ENCODE results near the gene SAMD4A.

Gene SAMD4A

DNA sequence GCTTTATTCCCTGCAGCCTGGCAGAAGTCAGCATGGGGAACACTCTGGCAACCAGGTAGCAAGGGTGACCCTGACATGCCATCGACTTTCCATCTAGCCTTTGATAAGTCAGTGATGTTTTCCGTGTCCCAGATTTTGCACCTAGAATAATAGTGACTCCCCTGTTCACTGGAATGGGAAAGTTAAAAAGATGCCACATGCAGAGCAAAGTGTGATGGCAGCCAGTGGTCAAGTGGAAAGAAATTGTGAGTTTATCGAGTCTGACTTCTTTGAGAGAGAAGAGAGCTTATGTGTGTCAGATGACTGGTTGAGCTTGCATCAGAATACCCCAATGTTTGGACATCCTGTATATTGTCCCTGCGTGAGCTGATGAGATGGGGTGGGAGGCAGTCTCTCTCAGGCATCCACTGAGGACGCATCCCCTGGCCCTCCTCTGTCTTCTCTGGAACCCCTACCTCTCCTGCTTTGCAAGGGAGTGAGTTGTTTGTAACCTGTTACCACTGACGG is 187.2 kb downstream of the SAMD4A start:
- FAIRE-seq, result no peak
- no peak for DNase-seq (ENCODE audit: low spot score)

DNA sequence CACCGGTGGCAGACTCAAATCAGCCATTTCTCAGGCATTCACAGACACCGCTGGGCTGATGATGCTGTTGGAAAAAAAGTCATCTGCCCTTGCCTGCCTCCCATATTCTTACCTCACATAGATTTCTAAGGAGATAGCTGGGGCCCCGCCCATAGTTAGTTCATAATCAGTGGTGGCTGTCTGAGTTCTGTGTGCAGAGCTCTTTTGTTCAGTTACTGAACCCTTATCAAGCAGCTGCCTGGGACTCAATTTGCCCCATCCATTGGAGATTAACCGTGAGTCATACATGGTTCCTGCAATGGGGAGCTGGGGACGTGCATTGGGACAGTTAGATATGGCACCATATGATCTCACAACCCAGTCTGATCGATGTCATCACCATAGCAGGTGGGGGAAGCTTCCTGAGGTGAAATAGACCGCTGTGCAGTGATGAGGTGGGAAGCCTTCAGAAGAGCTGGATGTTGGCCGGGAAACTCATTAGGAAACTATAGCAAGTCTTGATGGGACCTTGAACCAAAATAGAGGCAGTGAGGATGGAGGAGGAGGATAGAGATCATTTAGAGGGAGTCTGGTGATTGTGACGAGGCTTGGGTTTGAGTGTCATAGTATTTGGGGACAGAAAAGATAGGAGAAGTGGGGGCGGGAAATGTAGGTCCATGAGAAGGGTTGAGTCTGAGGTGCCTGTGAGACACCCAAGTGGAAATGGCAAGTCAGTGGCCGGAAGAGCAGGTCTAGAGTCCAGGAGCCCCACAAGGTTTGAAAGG is 187.9 kb downstream of the SAMD4A start:
- DNase-seq (ENCODE audit: low spot score), result no peak
- no peak for FAIRE-seq

DNA sequence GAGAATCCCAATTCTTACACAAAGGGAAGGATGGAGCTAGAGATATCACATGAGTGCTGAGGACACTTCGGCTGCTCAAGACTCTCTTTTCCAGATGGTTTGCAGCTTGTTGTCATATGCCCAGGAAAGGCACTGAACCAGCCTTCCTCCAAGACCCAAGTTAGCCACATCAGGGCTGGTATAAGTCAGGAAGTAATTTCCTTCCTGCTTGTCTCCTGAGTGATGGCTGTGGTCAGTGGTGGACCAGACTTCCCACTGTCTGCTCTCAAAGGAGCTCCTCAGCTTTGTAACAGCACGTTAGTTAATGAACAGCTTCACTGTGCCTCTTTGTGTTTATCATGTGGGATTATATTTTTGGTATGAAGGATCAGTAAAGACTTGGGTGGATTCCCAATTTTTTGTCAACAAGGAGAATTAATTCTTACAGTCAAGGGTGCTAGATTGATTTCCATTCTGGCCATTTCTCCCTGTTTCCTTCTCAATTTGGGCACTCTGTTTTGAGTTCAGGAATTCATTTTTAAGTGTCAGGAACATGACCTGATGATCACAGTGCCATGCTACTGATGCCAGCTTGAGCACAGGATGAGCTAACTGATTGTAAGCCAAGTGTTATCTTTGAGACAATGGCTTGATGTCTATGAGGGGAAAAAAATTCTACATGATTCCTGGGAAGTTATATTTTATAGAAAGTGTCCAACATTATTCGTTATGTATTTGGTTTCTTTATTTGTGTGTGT is 189.9 kb downstream of the SAMD4A start:
- FAIRE-seq (no peak), DNase-seq (ENCODE audit: low spot score) (no peak)

DNA sequence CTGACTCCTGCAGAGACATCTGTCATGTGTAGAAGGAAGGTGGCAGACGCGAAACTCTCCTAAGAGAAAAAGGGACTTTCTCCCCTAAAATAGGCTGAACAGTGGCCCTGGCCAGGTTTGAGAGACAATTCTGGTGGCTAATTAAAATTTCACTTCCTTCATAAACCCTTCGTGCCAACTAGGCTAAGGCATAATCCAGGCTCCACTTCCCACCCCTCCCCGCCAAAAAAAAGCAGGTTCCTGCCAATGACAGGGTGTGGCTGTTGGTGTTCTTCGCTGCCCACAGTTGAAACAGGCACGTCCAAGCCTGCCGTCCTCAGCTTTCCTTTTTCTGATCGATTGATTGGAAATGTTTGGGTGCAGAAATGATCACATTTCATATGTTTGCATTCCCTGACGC is 191.1 kb downstream of the SAMD4A start:
- DNase-seq (ENCODE audit: low spot score) (no peak), FAIRE-seq (peak; percentile 35)

DNA sequence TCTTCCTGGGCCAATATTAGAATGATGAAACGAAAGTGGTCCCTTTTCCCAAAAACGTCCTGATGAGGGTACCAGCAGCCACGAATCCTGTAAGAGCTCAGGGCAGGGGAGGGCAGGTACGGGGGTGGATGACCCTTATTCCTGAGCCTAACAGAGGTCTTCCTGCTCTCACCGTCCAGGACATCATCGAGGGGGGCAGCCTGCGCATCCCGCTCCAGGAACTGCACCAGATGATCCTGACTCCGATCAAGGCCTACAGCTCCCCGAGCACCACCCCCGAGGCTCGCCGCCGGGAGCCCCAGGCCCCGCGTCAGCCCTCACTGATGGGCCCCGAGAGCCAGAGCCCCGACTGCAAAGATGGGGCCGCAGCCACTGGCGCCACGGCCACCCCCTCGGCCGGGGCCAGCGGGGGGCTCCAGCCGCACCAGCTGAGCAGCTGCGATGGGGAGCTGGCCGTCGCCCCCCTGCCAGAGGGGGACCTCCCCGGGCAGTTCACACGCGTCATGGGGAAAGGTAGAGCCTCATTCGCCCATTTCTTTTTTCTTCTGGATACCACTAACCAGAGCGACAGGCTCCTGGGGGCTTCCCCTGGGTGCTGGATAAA is 193.2 kb downstream of the SAMD4A start:
- DNase-seq (ENCODE audit: low spot score) (no peak), FAIRE-seq (no peak)

DNA sequence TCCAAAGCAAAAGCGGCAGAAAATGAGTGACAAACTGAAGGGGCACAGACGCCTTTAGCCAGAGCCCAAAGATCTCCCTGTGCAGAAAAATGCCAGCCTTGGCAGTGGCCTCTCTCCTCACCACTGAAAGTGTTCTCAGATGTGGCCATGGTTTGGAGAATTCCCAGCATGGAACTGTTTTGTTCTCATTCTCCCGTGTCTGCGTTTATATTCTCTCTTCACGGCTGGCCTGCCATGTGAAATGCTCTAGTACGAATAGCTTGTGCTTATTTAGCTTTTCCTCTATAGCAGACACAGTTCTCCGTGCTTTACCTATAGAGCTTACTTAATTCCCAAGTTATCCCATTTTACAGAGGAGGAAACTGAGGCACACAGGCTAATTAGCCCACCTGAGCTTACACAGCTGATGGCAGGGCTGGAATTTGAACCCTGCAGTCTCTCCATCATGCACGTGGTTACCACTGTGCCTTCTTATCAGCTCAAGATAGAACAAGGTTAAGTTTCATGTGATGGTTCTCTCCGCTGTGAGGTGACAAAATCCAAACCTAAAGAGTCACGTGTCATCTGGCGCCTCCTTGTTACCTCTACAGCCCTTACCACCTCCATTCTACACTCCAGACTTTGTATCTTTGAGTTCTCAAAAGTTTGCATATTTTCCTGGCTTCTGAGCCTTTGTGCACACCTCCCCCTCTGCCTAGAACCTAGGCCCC is 194.1 kb downstream of the SAMD4A start:
- FAIRE-seq (peak; percentile 79), DNase-seq (ENCODE audit: low spot score) (no peak)

DNA sequence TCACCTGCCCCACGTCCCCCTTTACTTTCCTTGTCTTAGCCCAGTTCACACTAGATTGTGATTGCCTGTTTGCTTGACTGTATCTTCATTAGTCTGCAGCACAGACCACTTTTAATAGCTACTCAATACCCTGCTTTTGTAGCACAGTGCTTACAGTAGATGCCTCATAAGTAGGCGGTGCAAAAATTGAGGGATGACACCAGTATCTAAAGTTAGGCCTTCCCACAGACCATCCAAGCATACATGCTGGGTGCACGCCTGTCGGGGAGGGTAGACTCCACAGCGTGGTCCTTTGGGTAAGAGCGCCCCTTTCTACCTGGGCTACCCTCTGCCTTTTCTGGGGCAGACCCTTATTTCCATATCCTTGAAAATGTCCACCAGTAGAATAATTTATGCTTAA is 194.9 kb downstream of the SAMD4A start:
- FAIRE-seq (peak; percentile 95), DNase-seq (ENCODE audit: low spot score) (no peak)

DNA sequence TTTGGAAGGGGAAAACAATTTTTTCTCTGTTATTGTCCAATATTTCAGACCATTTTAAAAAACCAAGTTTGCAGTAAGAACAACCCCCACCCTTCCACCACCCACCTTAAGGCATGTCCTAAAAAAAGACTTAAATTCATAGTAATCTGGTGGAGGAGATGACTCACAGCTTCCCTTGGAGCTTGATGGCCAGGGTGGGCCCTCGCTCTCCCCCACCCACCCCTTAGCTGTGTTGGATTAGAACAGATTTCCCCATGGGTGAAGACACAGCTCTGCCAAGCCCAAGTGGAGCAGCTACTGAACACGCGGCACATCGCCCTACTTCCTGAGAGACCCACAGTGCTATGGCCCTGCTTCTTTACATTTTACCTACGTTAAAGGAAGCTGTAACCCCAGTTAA is 195.4 kb downstream of the SAMD4A start:
- FAIRE-seq (no peak), DNase-seq (ENCODE audit: low spot score) (no peak)

DNA sequence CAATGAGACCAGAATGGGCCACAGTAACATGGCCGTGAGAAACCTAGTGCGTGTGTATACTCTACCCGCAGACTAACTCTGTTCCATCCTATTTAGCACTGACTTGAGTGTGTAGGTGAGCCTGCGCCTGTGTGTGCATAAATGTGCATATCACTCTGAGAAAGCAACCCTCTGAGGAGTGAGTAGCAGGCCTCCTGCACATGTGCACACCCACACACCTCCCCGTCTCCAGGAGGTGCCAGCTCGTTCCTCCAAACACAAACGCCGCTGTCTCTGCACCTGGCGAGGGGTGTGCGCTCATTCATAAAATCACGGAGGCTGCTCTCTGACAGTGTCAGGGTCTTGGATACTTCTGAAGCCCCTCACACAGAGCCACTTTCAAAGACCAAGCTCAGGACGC is 196.8 kb downstream of the SAMD4A start:
- DNase-seq (ENCODE audit: low spot score) (no peak), FAIRE-seq (no peak)

DNA sequence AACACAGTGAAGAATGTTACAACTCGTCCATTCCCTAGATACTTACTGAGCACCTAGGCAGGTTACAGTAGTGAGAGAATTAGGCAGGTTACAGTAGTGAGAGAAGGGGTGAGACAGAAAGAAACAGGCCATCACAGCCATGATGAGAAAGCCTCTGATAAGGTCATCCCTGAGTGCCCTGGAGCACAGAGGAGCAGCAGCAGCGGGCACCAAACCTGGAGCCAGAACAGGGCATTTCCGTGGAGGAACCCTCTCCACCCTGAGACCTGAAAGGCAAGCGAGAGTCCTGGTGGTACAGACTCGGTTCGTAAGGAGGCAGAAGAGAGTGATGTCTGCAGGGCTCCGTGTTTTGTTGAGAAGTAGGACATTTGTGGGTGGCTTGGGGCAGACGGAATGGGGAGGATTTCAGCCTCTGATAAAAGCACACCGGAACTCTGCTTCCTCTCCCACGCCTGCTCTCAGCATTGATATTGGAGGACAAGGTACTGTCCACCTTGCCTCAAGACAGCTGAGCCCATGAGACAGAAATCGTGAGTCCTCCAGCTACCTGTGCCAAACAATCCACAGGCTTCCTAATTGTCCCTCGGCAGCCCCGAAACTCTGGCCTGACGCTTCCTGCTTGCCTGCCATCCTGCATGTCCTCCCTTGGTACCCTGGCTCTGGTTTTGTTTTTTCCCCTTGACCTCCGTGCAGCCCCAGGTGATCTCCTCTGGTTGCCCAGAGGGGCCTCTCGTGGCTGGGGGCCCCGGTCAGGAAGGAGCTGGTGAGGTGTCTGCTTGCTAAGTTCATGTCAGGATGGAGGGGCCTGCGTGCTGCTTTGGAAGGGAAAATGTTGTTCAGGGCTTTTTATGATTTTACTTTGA is 199.6 kb downstream of the SAMD4A start:
- FAIRE-seq (no peak), DNase-seq (ENCODE audit: low spot score) (no peak)

DNA sequence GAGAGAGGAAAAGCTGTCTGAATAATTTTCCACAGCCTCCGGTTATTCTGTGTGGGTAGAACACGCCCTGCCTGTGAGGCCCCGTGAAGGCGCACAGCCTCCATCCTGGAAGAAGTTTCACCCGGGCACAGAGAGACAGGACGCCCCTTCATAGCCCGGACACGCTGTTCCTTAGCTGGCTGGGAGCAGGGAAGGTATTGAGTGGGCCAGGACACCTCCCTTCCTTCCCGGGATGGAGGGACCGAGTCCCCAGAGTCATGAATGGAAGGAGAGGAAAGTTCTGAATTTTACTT is 200.2 kb downstream of the SAMD4A start:
- no peak for FAIRE-seq
- no peak for DNase-seq (ENCODE audit: low spot score)

DNA sequence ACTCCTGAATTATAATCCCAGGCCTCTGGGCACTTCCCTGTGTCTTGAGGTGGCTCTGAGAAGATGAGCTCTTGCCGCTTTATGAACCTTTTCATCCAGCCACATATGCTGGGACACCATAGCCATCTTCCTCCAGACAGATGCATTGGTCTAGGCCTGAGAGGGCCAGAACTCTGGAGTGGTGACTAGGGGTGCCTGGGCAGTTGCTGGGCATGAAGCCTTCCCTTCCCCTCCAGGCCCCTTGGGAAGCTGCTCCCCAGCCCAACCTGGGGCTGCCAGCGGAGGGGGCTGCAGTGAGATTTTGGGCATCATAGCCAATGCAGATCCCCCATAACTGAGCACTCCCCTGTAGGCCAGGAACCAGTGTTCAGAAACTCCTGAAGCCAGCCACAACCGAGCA is 200.5 kb downstream of the SAMD4A start:
- no peak for FAIRE-seq
- no peak for DNase-seq (ENCODE audit: low spot score)

DNA sequence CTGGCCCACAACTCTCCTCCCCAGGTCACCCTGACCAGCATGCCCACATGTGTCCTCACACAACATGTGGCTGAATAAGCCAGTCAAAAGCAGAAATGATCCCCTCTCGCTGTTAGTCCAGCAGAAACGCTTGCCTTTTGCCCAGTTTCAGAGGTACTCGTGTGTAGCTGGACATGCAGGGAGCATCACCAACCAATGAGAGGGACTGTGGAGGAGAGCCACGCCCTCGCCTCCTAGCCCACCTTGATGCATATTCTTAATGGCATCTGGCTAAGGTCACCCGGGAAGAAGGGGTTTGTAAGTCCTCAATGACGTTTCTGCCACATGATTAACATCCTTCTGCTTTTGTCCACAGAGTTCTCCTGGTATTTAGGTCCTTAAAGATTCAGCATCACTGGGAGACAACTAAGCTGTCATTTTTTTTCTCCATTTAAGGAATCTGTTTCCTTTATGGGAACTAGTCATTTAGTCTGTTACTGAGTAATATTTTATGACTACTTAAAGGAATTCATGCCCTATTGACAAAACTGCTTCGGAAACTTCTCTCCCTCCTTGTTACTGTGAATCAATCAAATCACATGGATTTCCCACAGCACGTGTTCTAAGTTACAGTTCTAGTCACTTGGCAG is 201.7 kb downstream of the SAMD4A start:
- DNase-seq (ENCODE audit: low spot score) (no peak), FAIRE-seq (no peak)

DNA sequence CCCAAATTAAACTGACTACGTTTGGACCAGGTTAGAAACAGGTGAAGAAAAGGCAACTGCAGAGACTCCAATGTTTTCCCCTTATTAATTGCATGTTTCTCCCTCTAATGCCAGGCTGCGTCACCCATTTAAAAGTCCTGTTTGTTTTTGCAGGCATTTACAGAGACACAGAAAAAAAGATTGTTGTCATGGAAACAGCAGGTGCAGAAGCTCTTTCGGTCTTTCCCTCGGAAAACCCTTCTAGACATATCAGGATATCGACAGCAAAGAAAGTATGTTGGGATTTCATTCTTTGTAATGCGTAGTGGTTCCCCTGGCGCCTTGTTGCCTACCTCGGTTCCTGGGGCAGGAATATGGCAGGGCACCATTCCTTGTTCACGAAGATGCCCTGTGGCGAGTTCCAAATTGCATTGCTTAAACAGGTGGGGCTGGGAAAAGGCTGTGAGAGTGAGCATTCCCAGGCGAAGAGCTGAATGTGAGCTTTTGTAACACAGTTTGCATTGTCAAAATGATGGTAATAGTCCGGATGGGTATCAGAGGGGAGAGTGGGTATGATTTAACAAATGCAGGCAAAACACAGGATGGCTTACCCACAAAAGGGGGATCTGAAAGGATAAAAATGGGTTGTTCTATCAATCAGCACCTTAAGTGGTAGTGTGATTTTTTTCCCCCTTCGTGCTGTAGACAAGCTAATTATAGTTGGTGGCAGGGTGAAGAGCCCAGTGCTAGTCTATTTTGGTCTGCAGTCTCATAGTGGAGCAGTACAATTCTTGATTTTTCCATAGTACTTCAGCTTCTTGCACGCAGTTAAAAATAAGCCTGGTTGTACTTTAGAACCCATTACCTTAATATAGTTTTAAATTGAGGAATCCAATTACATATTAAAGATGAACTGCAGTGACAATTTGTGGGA is 203.3 kb downstream of the SAMD4A start:
- FAIRE-seq (no peak), DNase-seq (ENCODE audit: low spot score) (no peak)

DNA sequence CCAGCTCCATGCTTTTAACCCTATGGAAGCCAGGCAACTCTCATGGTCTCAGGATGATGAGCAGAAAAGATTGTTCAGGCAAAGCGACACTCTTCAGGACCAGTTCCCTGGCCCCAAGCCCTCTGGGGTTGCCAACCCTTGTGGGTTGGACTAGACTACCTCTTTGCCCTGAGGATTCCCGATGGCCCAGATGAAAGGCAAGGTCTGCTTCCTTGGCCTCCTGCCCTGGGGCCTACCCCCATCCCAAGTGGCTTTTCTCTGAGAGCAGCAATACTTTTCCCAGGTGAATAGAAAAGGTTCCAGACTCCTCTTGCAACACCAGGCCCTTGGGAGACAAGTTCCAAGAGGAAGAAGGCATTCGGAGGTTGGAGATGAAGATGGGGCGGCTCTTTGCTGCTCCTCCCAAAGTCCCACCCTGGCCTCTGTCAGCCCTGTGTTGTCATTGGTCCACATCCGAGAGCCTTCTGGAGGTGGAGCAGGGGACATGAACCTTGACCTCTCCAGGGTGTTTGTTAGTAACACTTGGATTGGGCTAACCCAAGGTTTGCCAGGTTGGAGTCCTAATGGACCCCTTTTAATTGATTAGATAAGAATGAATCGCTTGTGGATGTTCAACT is 204.6 kb downstream of the SAMD4A start:
- FAIRE-seq (no peak), DNase-seq (ENCODE audit: low spot score) (no peak)

DNA sequence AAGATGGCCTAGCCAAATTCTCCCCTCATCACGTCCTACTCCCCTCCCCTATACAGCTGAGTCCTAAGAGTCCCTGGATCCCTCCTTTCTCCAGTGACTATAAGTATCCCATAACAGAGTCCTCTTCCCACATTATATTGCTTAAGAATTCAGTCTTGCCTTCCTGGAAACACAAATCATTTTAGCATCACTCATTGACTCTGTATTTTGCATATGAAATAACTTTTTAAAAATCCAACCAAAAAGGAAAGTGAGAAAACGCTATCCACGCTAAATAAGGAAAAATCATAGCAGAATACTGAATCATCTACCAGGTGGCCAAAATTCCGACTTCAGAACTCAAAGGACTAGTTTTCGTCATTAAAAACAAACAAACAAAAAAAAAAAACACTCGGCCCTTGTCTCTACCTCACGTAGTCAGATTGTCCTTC is 205.5 kb downstream of the SAMD4A start:
- DNase-seq (ENCODE audit: low spot score) (peak; percentile 38), FAIRE-seq (no peak)

DNA sequence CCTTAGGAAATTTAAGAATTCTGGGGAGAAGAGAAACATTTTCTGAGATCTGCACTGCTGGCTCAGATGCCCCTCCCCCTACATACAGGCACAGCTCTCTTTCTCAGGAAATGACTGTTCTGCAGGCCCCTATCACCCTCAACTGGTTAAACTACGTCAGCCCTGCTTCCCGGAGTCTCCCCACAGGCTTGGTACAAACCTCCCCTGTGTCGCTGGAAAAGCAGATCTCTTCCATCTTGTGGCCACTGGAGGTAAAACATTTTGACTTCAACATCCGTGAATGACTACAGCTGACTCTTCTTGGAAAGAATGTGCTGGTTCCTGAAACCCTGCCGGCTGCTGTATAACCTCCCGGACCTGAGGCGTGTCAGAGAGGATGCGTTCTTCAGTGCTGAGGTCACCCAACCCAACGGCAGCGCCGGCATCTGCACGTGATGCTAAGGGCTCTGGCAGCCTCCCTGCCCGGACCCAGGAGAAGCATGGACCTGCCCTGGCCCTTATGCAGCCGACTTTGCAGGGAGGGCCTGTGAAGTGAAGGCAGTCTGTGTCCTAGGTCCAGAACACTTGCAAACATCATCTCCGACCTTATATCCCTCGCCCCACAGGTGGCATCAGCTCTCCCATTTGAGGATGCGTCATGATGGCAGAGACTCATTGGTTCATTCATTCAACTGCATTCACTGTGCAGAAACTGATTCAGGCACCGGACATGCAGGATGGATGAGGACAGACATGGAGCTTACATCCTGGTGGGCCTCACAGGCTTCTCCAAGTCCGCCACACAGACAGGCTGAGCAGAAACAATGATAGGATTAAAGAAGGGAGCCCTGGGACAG is 206.5 kb downstream of the SAMD4A start:
- FAIRE-seq (peak; percentile 98), DNase-seq (ENCODE audit: low spot score) (peak; percentile 98)

DNA sequence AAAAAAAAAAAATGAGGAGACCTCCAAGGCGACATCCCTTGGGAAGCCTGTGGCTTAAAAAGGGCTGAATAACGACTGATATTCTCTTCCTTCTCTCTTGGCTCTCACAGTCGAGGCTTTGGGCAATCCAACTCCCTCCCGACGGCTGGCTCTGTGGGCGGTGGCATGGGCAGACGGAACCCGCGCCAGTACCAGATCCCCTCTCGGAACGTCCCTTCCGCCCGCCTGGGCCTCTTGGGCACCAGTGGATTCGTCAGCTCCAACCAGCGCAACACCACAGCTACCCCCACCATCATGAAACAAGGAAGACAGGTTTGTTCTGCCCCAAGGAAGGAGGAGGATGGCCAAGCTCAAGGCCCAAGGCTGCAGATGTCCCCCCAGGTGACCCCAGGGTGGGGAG is 207.9 kb downstream of the SAMD4A start:
- FAIRE-seq (no peak), DNase-seq (ENCODE audit: low spot score) (no peak)

Measured in urothelium cell line (cell line).